CD4-positive, alpha-beta memory T cell (primary cell): Measurements from ENCODE around the gene COL13A1. TPM values are rescaled to one million over a fixed set of nuclear protein-coding genes. Genes with fewer than 3 reads are reported as not detected.

Experiments
- CTCF ChIA-PET: fragments of 350-600 bp; sonication (Branson Sonifier 250); formaldehyde crosslinking; loops from one replicate; lab custom pipeline; 2021; ENCODE audit warnings: inconsistent platforms; ENCODE audit not compliant: partially characterized antibody; lab: Charles Lee
- POLR2A ChIA-PET: fragments of 350-600 bp; sonication (Branson Sonifier 250); formaldehyde crosslinking; loops from one replicate; lab custom pipeline; 2021; ENCODE audit not compliant: partially characterized antibody; lab: Charles Lee
- DNase-seq, 5 donors: peaks; one replicate each; pipeline versions ENCODE4 v3.0.0 to v3.0.0-alpha.2; 2020 to 2022; ENCODE audit warnings: mixed read lengths in 1 of 5
- H3K27ac ChIP-seq: one replicate; pipeline ENCODE4 v1.7.0; 2013; ENCODE audit warnings: low read depth, low read length
- H3K27me3 ChIP-seq: 2 replicates; pipeline ENCODE4 v1.7.0; 2013; ENCODE audit warnings: mild to moderate bottlenecking, low read length, moderate library complexity; ENCODE audit not compliant: insufficient read depth
- H3K36me3 ChIP-seq: 2 replicates; pipeline ENCODE4 v1.7.0; 2013; ENCODE audit warnings: mild to moderate bottlenecking, low read length, moderate library complexity; ENCODE audit not compliant: insufficient read depth
- H3K4me1 ChIP-seq: 2 replicates; pipeline ENCODE4 v1.7.0; 2013; ENCODE audit warnings: mild to moderate bottlenecking, low read length, moderate library complexity; ENCODE audit not compliant: insufficient read depth
- H3K4me3 ChIP-seq, 2 donors: one replicate each; pipeline ENCODE4 v1.7.0; 2013; ENCODE audit warnings: low read length in 2 of 2, mild to moderate bottlenecking in 1 of 2
- H3K9me3 ChIP-seq, 2 donors: one replicate each; pipeline ENCODE4 v1.7.0; 2013; ENCODE audit warnings: low read length in 2 of 2, control low read depth in 1 of 2; ENCODE audit not compliant: control insufficient read depth in 1 of 2
- H3K27ac Mint-ChIP-seq, 7 donors: one replicate each; pipeline ENCODE4 v1.8.0; 2020 to 2021; ENCODE audit warnings: mixed read lengths in 7 of 7, mild to moderate bottlenecking in 6 of 7, inconsistent platforms in 3 of 7, moderate library complexity in 3 of 7
- H3K27me3 Mint-ChIP-seq, 2 donors: one replicate each; pipeline ENCODE4 v1.8.0; 2020 to 2021; ENCODE audit warnings: mixed read lengths in 2 of 2
- H3K36me3 Mint-ChIP-seq, 2 donors: one replicate each; pipeline ENCODE4 v1.8.0; 2020 to 2021; ENCODE audit warnings: mixed read lengths in 2 of 2, inconsistent platforms in 1 of 2, mild to moderate bottlenecking in 1 of 2
- H3K4me1 Mint-ChIP-seq, 4 donors: one replicate each; pipeline ENCODE4 v1.8.0; 2020 to 2021; ENCODE audit warnings: mixed read lengths in 4 of 4, mild to moderate bottlenecking in 1 of 4
- H3K4me3 Mint-ChIP-seq, 8 donors: one replicate each; pipeline ENCODE4 v1.8.0; 2020 to 2021; ENCODE audit warnings: mixed read lengths in 8 of 8, mild to moderate bottlenecking in 7 of 8, moderate library complexity in 6 of 8, inconsistent platforms in 3 of 8
- H3K9me3 Mint-ChIP-seq, 8 donors: one replicate each; pipeline ENCODE4 v1.8.0; 2020 to 2021; ENCODE audit warnings: mixed read lengths in 8 of 8, mild to moderate bottlenecking in 5 of 8, inconsistent platforms in 3 of 8, moderate library complexity in 1 of 8
- intact Hi-C: fragments of 100-400 bp; cut with micrococcal nuclease; formaldehyde crosslinking; loops from one replicate; pipeline ENCODE4 v1.15.1; 2023
- polyA plus RNA-seq, 2 donors: library from polyadenylated mRNA; unstranded; fragments of 300-500 nt; fragmentation: Illumina TruSeq; gene quantifications; one replicate each; pipeline ENCODE4 v1.2.3, GENCODE V29; 2021
- total RNA-seq, 2 experiments: library from RNA; stranded (reverse); gene quantifications; one replicate each; pipeline ENCODE4 v1.2.3, GENCODE V29; 2021

The COL13A1 gene
- total and polyA plus RNA-seq, 4 experiments from 2014 or later: not detected

DNA sequence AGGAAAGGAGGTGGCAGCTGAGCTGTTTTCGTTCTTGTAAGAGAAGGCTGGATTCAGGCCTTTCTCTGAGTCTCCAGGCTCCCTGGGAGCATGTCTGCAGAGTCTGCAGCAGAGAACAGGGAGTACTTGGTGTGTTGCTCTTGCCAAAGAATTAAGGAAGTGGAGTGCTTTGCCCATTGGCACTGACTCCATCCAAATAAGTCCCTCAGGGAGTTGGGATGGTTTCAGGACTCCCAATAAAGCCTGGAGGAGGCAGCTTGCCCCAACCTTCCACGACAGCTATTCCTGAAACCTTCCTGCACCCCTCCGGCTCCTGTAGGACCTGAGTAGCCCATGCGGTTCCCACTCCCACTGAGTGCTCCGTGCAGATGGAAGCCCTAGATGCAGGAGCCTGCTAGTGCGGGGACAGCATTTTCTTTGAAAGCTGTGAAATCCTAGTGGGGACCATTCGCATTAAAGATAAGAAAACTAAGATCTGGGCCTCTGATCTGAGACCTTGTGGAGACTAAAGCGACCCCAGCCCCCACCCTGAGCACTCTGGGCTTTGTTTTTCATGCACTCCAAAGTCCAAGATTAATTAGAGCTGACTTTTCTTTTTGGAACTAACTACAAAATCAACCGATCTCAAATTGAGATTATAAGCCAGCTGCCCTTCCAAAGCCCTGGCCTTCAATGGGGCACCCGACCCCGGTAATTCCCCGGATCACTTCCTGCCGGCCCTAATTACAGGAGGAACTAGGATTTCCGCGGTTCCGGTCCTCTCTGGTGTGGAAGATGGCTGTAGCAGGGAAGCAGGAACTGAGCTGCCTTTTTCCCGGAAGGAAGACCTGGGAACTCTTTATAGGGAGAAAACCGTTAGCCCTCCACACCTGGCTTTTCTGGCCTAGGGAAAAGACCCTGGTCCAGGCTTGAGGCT is 110.2 kb downstream of the COL13A1 start:
- no peak overlapping the region for H3K27ac Mint-ChIP-seq
- H3K9me3 Mint-ChIP-seq: no peaks in the 10 kb centered on the region
- H3K27ac ChIP-seq: no peak overlapping the region
- H3K27me3 ChIP-seq: no peaks in the 10 kb centered on the region
- ChIA-PET CTCF (interaction anchor here (1.1 to 1.2 kb wide), 2 partner anchors 47 to 396 kb away, joined by 3 to 4 read pairs; no protein-coding TSS in a partner anchor), POLR2A (interaction anchor here (0.5 kb wide), 1 partner anchor 637 kb away, joined by 6 read pairs; no protein-coding TSS in a partner anchor)
- peaks cover 6 to 16% of the 10 kb centered on the region in 2 donors for H3K27me3 Mint-ChIP-seq
- H3K4me1 Mint-ChIP-seq: no peaks in the 10 kb centered on the region
- no peak overlapping the region for H3K4me3 Mint-ChIP-seq
- H3K4me1 ChIP-seq: no peaks in the 10 kb centered on the region
- no peaks in the 10 kb centered on the region for H3K36me3 Mint-ChIP-seq
- intact Hi-C loops: loop anchor here (5.0 to 10.0 kb wide), 2 partner anchors 277 to 395 kb away; partner anchors contain the start of gene FAM241B
- no peak for DNase-seq
- no peaks in the 10 kb centered on the region for H3K36me3 ChIP-seq
- no peaks in the 10 kb centered on the region for H3K9me3 ChIP-seq
- H3K4me3 ChIP-seq: no peak overlapping the region

DNA sequence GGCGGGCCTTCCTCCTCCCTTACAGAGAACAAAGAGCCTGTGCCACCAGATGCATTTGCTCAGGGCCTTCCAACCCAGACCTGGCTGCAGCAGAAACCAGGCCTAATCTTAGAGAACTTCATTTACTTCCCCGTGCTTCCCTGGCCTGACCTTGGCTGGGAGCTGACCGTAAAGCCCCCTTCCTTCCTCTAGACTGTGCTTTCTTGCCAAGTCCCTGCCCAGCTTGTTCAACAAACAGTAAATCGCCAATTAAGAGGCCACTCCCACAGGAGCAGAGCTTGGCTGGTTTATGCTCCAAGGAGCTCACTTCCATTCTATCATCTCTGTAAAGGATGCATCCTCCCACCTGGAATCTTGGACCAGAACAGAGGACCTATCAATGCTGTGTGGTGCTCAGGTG is 110.9 kb downstream of the COL13A1 start:
- H3K9me3 Mint-ChIP-seq: no peaks in the 10 kb centered on the region
- H3K4me1 ChIP-seq: no peaks in the 10 kb centered on the region
- H3K9me3 ChIP-seq: no peaks in the 10 kb centered on the region
- no peak overlapping the region for H3K27ac Mint-ChIP-seq
- no peaks in the 10 kb centered on the region for H3K27me3 ChIP-seq
- ChIA-PET POLR2A (interaction anchor here (0.5 kb wide), 1 partner anchor 637 kb away, joined by 6 read pairs; no protein-coding TSS in a partner anchor), CTCF (interaction anchor here (1.1 to 1.2 kb wide), 2 partner anchors 46 to 397 kb away, joined by 3 to 4 read pairs; no protein-coding TSS in a partner anchor)
- H3K4me3 ChIP-seq: no peak overlapping the region
- H3K4me3 Mint-ChIP-seq: no peak overlapping the region
- H3K36me3 Mint-ChIP-seq: no peaks in the 10 kb centered on the region
- H3K4me1 Mint-ChIP-seq: no peaks in the 10 kb centered on the region
- no peaks in the 10 kb centered on the region for H3K36me3 ChIP-seq
- H3K27ac ChIP-seq: no peak overlapping the region
- intact Hi-C loops: loop anchor here (5.0 to 10.0 kb wide), 2 partner anchors 278 to 395 kb away; partner anchors contain the start of gene FAM241B
- peaks cover 6 to 16% of the 10 kb centered on the region in 2 donors for H3K27me3 Mint-ChIP-seq
- no peak for DNase-seq

DNA sequence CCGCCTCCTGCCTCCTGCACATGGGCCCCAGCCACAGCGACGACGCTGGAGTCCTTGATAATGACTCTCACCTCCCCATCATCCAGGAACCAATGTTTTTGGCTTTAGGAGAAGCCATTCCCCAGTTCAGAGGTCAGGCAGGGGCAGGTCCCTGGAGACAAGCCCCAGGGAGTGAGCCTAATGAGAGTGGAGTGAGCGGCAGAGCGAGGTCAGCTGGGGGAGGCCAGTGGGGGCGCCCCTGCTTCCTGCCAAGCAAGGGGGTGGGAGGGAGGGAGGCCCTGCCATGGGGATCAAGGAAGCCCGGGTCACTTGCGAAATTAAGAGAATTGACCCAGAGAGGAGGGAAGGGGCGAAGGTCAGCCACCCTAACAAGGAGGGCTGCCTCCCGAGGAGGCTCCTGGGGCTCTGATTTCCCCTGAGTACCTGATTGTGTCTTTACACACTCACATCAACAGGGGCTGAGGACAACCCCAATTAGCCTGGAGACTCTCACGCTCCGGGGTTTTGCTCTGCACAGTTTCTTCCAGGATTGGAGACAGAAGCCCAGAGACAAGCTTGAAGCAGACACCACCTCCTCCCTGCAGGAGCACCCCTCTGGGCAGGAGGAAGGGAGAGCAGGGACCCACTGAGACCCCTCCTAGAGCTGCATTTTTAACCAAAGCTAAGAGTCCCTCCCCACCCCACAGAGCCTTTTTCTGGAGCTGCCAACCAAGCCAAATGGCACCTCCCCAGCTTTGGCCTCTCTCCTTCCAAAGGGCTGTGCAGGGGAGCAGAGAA is 112.1 kb downstream of the COL13A1 start:
- POLR2A ChIA-PET: interaction anchor here (0.5 to 1.1 kb wide), 2 partner anchors 128 to 269 kb away, joined by 3 read pairs; no protein-coding TSS in a partner anchor
- no peaks in the 10 kb centered on the region for H3K36me3 Mint-ChIP-seq

DNA sequence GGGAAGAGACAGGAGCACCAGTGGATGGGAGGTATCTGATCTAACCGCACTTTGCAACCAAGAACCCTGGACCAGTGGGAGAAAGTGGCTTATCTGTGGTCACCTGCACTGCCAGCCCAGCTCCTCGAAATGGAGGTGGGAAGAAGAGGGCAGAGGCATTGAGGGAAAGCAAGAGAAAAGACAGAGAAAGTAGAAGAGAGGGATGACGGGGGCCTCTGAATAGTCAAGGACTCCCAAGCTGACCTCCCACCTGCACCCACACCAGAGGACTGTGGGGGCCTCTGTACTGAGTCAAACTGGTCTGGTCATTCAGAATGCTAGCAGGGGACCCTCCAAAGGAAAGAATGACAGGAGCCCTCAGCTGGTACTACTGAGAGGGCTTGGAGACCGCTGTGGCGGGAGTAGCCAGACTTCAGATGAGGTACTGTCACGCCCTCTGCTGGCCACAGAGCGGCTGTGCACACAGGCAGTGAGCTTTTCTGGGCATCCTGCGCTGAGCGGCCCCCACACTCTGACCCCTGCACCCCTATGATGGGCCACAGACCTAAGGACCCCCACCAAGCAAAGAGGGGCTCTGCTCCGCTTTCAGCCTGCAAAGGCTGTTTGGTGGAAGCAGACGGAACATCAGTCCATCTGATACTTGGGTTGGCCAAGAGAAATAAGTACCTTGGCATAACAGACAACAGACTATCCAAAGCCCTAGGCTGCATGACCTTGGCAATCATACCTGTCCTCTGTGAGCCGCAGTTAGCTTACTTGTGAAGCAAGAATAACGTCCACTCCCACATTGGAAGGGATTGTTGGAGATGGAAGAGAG is 112.9 kb downstream of the COL13A1 start:
- Mint-ChIP-seq H3K4me3 (no peak overlapping the region), H3K27me3 (peaks cover 2 to 12% of the 10 kb centered on the region in 2 donors), H3K27ac (no peak overlapping the region), H3K4me1 (no peaks in the 10 kb centered on the region), H3K36me3 (no peaks in the 10 kb centered on the region), H3K9me3 (no peaks in the 10 kb centered on the region)
- no peak overlapping the region for H3K4me3 ChIP-seq
- DNase-seq: peak in 4 of 5 donors; percentile 16 to 31 (median 26)
- ChIA-PET CTCF (interaction anchor here (0.7 to 2.1 kb wide), 18 partner anchors 9 to 400 kb away, joined by 3 to 13 read pairs (median 3); partner anchors contain the start of genes FAM241B and TYSND1), POLR2A (interaction anchor here (1.1 kb wide), 1 partner anchor 270 kb away, joined by 3 read pairs; no protein-coding TSS in a partner anchor)
- no peaks in the 10 kb centered on the region for H3K27me3 ChIP-seq
- intact Hi-C loops: loop anchor here (5.0 to 10.0 kb wide), 2 partner anchors 280 to 397 kb away; partner anchors contain the start of gene FAM241B
- H3K4me1 ChIP-seq: no peaks in the 10 kb centered on the region
- H3K36me3 ChIP-seq: no peaks in the 10 kb centered on the region
- no peaks in the 10 kb centered on the region for H3K9me3 ChIP-seq
- no peak overlapping the region for H3K27ac ChIP-seq

More for the DNA sequence above, 112.1 kb downstream of the COL13A1 start:
- H3K9me3 ChIP-seq: no peaks in the 10 kb centered on the region
- H3K27me3 Mint-ChIP-seq: peaks cover 6 to 16% of the 10 kb centered on the region in 2 donors
- no peaks in the 10 kb centered on the region for H3K9me3 Mint-ChIP-seq
- no peak overlapping the region for H3K4me3 Mint-ChIP-seq
- intact Hi-C loops: loop anchor here (5.0 to 10.0 kb wide), 2 partner anchors 279 to 396 kb away; partner anchors contain the start of gene FAM241B
- H3K27ac ChIP-seq: no peak overlapping the region
- H3K27me3 ChIP-seq: no peaks in the 10 kb centered on the region
- CTCF ChIA-PET: interaction anchor here (0.7 to 2.1 kb wide), 13 partner anchors 12 to 399 kb away, joined by 3 to 13 read pairs (median 3); partner anchors contain the start of genes FAM241B and TYSND1
- no peaks in the 10 kb centered on the region for H3K36me3 ChIP-seq
- no peak for DNase-seq
- no peak overlapping the region for H3K4me3 ChIP-seq
- H3K4me1 ChIP-seq: no peaks in the 10 kb centered on the region
- H3K4me1 Mint-ChIP-seq: no peaks in the 10 kb centered on the region
- no peak overlapping the region for H3K27ac Mint-ChIP-seq

GRCh38 chr10:69915215-69915560 is 113.5 kb downstream of the COL13A1 start:
- ChIA-PET POLR2A (interaction anchor here (1.1 kb wide), 1 partner anchor 271 kb away, joined by 3 read pairs; no protein-coding TSS in a partner anchor), CTCF (interaction anchor here (0.7 to 2.1 kb wide), 14 partner anchors 9 to 286 kb away, joined by 3 to 13 read pairs (median 4); partner anchors contain the start of gene FAM241B)
- DNase-seq: no peak
- Mint-ChIP-seq H3K9me3 (no peaks in the 10 kb centered on the region), H3K4me3 (no peak overlapping the region), H3K4me1 (no peaks in the 10 kb centered on the region), H3K27ac (no peak overlapping the region), H3K36me3 (no peaks in the 10 kb centered on the region), H3K27me3 (peaks cover 1 to 9% of the 10 kb centered on the region in 2 donors)
- Histone ChIP-seq H3K36me3 (no peaks in the 10 kb centered on the region), H3K27ac (no peak overlapping the region), H3K4me1 (no peaks in the 10 kb centered on the region), H3K27me3 (no peaks in the 10 kb centered on the region), H3K9me3 (no peaks in the 10 kb centered on the region), H3K4me3 (no peak overlapping the region)
- intact Hi-C loops: loop anchor here (10.0 kb wide), 1 partner anchor 280 kb away; the partner anchor contains the start of gene FAM241B

DNA sequence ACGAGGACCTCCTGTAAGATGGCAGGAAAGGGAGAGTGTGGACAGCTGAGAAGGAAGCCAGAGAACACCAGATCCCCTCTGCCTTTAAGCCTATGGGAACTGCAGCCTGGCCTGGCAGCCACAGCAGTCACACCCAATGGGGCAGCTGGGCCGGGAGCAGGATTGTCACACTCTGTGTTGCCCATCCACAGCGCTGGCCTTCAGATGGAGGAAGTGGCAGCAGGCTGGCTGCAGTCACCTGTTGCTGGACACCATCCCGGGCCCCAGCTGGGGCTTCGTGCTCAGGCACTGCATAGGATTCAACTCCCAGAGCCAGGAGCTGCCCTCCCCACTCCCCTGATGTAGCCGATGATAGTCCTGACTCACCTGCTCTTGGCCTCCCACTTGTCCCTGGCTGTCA is 114.4 kb downstream of the COL13A1 start:
- Histone ChIP-seq H3K9me3 (no peaks in the 10 kb centered on the region), H3K4me3 (no peak overlapping the region), H3K36me3 (no peaks in the 10 kb centered on the region), H3K4me1 (no peaks in the 10 kb centered on the region), H3K27ac (no peak overlapping the region), H3K27me3 (no peaks in the 10 kb centered on the region)
- Mint-ChIP-seq H3K9me3 (no peaks in the 10 kb centered on the region), H3K27ac (no peak overlapping the region), H3K4me1 (no peaks in the 10 kb centered on the region), H3K4me3 (no peak overlapping the region), H3K27me3 (peaks cover 1 to 9% of the 10 kb centered on the region in 2 donors), H3K36me3 (no peaks in the 10 kb centered on the region)
- intact Hi-C loops: loop anchor here (10.0 kb wide), 1 partner anchor 281 kb away; the partner anchor contains the start of gene FAM241B
- ChIA-PET CTCF (interaction anchor here (1.7 kb wide), 1 partner anchor 11 kb away, joined by 5 read pairs; no protein-coding TSS in a partner anchor), POLR2A (no interaction called here)
- no peak for DNase-seq
